K562 (cell line): ENCODE results near the gene DYNC1H1. TPM values are rescaled to one million over a fixed set of nuclear protein-coding genes. Genes with fewer than 3 reads are reported as not detected.
A peak's percentile ranks its signal among the peaks of the same experiment; 100 is the strongest.

ENCODE experiments used
- ATAC-seq: fragments of 200-7000 bp; cut with Tn5 transposase; 3 replicates; pipeline ENCODE4 v1.9.1; 2020; ENCODE audit warnings: moderate library complexity
- BruUV-seq: library from RNA; stranded (reverse); fragments of 400-500 nt; replicated peaks from 2 replicates; lab custom pipeline; 2021; lab: Mats Ljungman, UMichigan
- CTCF ChIA-PET: fragments of 300-600 bp; formaldehyde crosslinking; extraction: SDS; loops from one replicate; lab custom pipeline; 2021; ENCODE audit warnings: low intra/inter-chr PET ratio; lab: Yijun Ruan, JAX
- POLR2A ChIA-PET: fragments of 300-600, 350-650 bp; sonication (Branson Sonifier 250); formaldehyde crosslinking; extraction: SDS; loops from one replicate; lab custom pipeline; 2021; ENCODE audit warnings: antibody characterized with exemption, inconsistent platforms; lab: Yijun Ruan, JAX
- DNase-seq, 4 experiments: peaks; one replicate each; pipeline versions ENCODE4 v3.0.0 to v3.0.0-alpha.2; 2011 to 2018; ENCODE audit warnings: low spot score in 3 of 4, mixed read lengths in 3 of 4; ENCODE audit errors: extremely low read depth in 1 of 4
- FAIRE-seq: peaks from 2 replicates; lab custom pipeline; 2011; peaks lifted over from hg19 to GRCh38; lab: Jason Lieb, UNC
- H2AFZ ChIP-seq: 2 replicates; pipeline ENCODE4 v1.6.0; 2011; ENCODE audit warnings: low read depth, low read length, control low read depth, inconsistent platforms
- H3K27ac ChIP-seq: fragments of 200-600 bp; 3 replicates; pipeline ENCODE4 v1.8.0; 2011; ENCODE audit warnings: low read depth, mild to moderate bottlenecking, control low read depth, inconsistent platforms, low read length, moderate library complexity, mixed read lengths; ENCODE audit errors: extremely low read depth
- H3K27me3 ChIP-seq, 2 experiments: fragments of 300-600 bp in 1 of 2; 2 replicates in 1 of 2; 3 replicates in 1 of 2; pipeline versions ENCODE4 v1.6.0 to v1.8.0; 2011; ENCODE audit warnings: inconsistent platforms in 2 of 2, low read length in 2 of 2, mild to moderate bottlenecking in 1 of 2, mixed read lengths in 1 of 2, moderate library complexity in 1 of 2; ENCODE audit not compliant: control insufficient read depth in 2 of 2, insufficient read depth in 2 of 2
- H3K36me3 ChIP-seq: fragments of 300-600 bp; 3 replicates; pipeline ENCODE4 v1.8.0; 2011; ENCODE audit warnings: mild to moderate bottlenecking, low read length, inconsistent platforms; ENCODE audit not compliant: control insufficient read depth, insufficient read depth
- H3K4me1 ChIP-seq, 2 experiments: fragments of 200-600 bp in 1 of 2; replicated peaks in 1 of 2; 2 replicates in 1 of 2; 3 replicates in 1 of 2; pipeline versions ENCODE4 v1.5.1 to v1.8.0; 2011; ENCODE audit warnings: inconsistent platforms in 2 of 2, low read length in 2 of 2, mild to moderate bottlenecking in 1 of 2, mixed read lengths in 1 of 2, moderate library complexity in 1 of 2; ENCODE audit not compliant: control insufficient read depth in 2 of 2, insufficient read depth in 2 of 2
- H3K4me2 ChIP-seq: 2 replicates; pipeline ENCODE4 v1.6.1; 2011; ENCODE audit warnings: low read length, control low read depth, inconsistent platforms, mixed read lengths; ENCODE audit not compliant: insufficient read depth
- H3K4me3 ChIP-seq: fragments of 200-600 bp; sonication (generic), shearing (Covaris generic); 2 replicates; pipeline ENCODE4 v1.5.1; 2016; ENCODE audit warnings: control low read depth, inconsistent platforms
- H3K79me2 ChIP-seq: fragments of 200-600 bp; 3 replicates; pipeline ENCODE4 v1.8.0; 2011; ENCODE audit warnings: low read length, inconsistent platforms; ENCODE audit not compliant: control insufficient read depth, insufficient read depth
- H3K9ac ChIP-seq, 2 experiments: 2 replicates each; pipeline versions ENCODE4 v1.6.0 to v1.6.1; 2011; ENCODE audit warnings: low read depth in 2 of 2, low read length in 2 of 2, control low read depth in 1 of 2, inconsistent platforms in 1 of 2, mild to moderate bottlenecking in 1 of 2, mixed read lengths in 1 of 2; ENCODE audit not compliant: insufficient read depth in 1 of 2
- H3K9me1 ChIP-seq: one replicate; pipeline ENCODE4 v1.6.0; 2011; ENCODE audit warnings: inconsistent platforms, mild to moderate bottlenecking, low read length, moderate library complexity; ENCODE audit not compliant: control insufficient read depth, insufficient read depth
- H3K9me3 ChIP-seq: replicated peaks from 2 replicates; pipeline ENCODE4 v1.5.1; 2011; ENCODE audit warnings: low read depth, low read length, inconsistent platforms; ENCODE audit not compliant: control insufficient read depth, insufficient read depth
- H4K20me1 ChIP-seq: replicated peaks from 2 replicates; pipeline ENCODE4 v1.6.1; 2011; ENCODE audit warnings: low read length, inconsistent platforms, mixed read lengths; ENCODE audit not compliant: control insufficient read depth, insufficient read depth
- C11orf30 ChIP-seq: fragments of 450-650 bp; IDR thresholded peaks from 2 replicates; pipeline ENCODE4 v1.6.1; 2016; ENCODE audit warnings: low read depth, mild to moderate bottlenecking
- MAFG ChIP-seq: fragments of 450-650 bp; conservative IDR thresholded peaks from 2 replicates; pipeline ENCODE4 v1.6.1; 2016; ENCODE audit warnings: missing genetic modification characterization, missing compliant biosample characterization
- POLR3G ChIP-seq: IDR thresholded peaks from 2 replicates; pipeline ENCODE4 v1.6.1; 2011; ENCODE audit not compliant: insufficient read length, insufficient replicate concordance; ENCODE audit errors: extremely low read depth
- ZNF316 ChIP-seq: fragments of 450-650 bp; IDR thresholded peaks from 2 replicates; pipeline ENCODE4 v1.6.1; 2016
- ZNF586 ChIP-seq: fragments of 450-650 bp; formaldehyde crosslinking; conservative IDR thresholded peaks from 2 replicates; pipeline ENCODE4 v1.4.0; 2020; ENCODE audit warnings: mild to moderate bottlenecking, moderate library complexity
- WGBS: fragments of 100-300 bp; shearing (Covaris generic); methylation state at CpG from one replicate; pipeline ENCODE4 v1.1.6; 2016; ENCODE audit warnings: low coverage, mixed read lengths; ENCODE audit not compliant: insufficient coverage; ENCODE audit errors: missing lambda C conversion rate; 5-methylcytosine and 5-hydroxymethylcytosine counted together
- in situ Hi-C: fragments of 300-500 bp; cut with MboI; formaldehyde crosslinking; loops from 4 replicates; pipeline ENCODE4 v1.15.0; 2018; ENCODE audit warnings: inconsistent platforms, mixed read lengths
- intact Hi-C: fragments of 100-400 bp; cut with micrococcal nuclease; formaldehyde crosslinking; loops from 2 replicates; pipeline ENCODE4 v1.14.2; 2022
- polyA plus RNA-seq, 8 experiments: library from polyadenylated mRNA; depleted of rRNA in 4 of 8; stranded (reverse) in 5 of 8; unstranded in 3 of 8; fragments of >200 nt; fragmentation: Nextera tagmentation in 2 of 8; fragmentation: Illumina TruSeq in 1 of 8; extraction: Ambion mirVana in 2 of 8; extraction: Trizol in 1 of 8; gene quantifications; 2 replicates each; pipeline versions ENCODE4 v1.2.1 to v1.2.3, GENCODE V29; 2011 to 2014; ENCODE audit warnings: inconsistent platforms in 1 of 8, missing spikeins in 1 of 8
- total RNA-seq, 7 experiments: library from RNA; depleted of rRNA in 6 of 7; stranded (reverse); fragments of >200 nt in 6 of 7; fragmentation: Illumina TruSeq in 2 of 7; extraction: Trizol in 2 of 7; gene quantifications; 2 replicates each; pipeline versions ENCODE4 v1.2.1 to v1.2.3, GENCODE V29; 2011 to 2021; ENCODE audit warnings: low replicate concordance in 1 of 7
- TF ChIP-seq, protein P1 (sequence below), 3 experiments: fragments of 200-800 bp in 1 of 3; fragments of 250-450 bp in 1 of 3; fragments of 450-650 bp in 1 of 3; sonication (Bioruptor Pico) in 1 of 3; sonication (Bioruptor generic) in 1 of 3; formaldehyde crosslinking in 1 of 3; IDR thresholded peaks; 2 replicates each; pipeline versions ENCODE4 v1.6.1 to v1.8.0; 2016 to 2022; ENCODE audit warnings: mild to moderate bottlenecking in 2 of 3, missing genetic modification characterization in 2 of 3, missing compliant biosample characterization in 1 of 3, moderate library complexity in 1 of 3
- TF ChIP-seq, protein P2 (sequence below): IDR thresholded peaks from 3 replicates; pipeline ENCODE4 v1.6.1; 2011; ENCODE audit warnings: borderline replicate concordance, mild to moderate bottlenecking, moderate library complexity; ENCODE audit not compliant: insufficient read length; ENCODE audit errors: extremely low read depth

Gene DYNC1H1
- total and polyA plus RNA-seq, 9 of the 15 experiments (the other 6 are each of a cell fraction or from before 2014, with no cell fraction given) = 31.9 to 335 (median 115) TPM

DNA sequence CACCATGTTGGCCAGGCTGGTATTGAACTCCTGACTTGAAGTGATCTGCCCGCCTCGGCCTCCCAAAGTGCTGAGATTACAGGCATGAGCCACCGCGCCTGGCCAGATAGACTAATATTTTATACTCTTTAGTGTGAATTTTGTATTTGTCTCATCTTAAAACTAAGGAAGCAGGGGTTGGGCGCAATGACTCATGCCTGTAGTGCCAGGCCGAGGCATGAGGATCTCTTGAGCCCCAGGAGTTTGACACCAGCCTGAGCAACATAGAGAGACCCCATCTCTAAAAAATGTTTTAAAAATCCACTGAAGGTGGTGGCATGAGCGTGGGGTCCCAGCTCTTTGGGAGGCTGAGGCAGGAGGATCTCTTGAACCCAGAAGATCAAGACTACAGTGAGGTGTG, 9.0 kb downstream of the DYNC1H1 start (continued):
- TF ChIP-seq POLR3G (no peak), ZNF586 (CRISPR knock-in tag) (no peak)

DNA sequence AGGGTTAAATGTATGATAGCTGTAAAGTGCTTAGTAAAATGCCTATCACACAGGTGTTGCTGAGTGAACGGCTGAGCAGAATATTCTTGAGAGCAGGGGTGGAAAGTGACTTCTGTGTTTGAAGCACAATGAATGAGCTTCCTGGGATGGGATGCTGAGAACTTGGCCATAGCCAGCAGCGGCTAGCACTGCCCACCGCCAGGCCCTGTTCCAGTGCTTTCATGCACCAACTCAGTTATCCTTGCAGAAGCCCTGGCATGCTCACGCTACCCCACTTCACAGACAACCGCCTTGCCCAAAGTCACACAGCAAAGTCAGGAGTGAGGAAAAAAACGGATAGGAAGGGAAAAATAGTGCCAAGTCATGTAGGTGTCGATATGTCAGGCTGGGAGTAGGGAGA, 10.9 kb downstream of the DYNC1H1 start:
- no peak for ATAC-seq
- BruUV-seq = no TSS peak
- Histone ChIP-seq H3K9ac (no peak overlapping the region), H2AFZ (no peak overlapping the region), H3K27me3 (no peaks in the 10 kb centered on the region), H3K79me2 (peaks cover 58% of the 10 kb centered on the region), H3K9me3 (no peaks in the 10 kb centered on the region), H3K36me3 (peaks cover 68% of the 10 kb centered on the region), H4K20me1 (peaks cover 7% of the 10 kb centered on the region; the same call in 1 of the 2 replicates), H3K4me1 (peaks cover 0 to 10% of the 10 kb centered on the region in 2 experiments; a peak in 3 of 5 replicates), H3K9me1 (no peaks in the 10 kb centered on the region), H3K4me3 (no peak overlapping the region), H3K27ac (no peak overlapping the region), H3K4me2 (no peak overlapping the region)
- TF ChIP-seq C11orf30 = peak; percentile 8; the same call in 1 of the 2 replicates
- TF ChIP-seq, protein P1, sequence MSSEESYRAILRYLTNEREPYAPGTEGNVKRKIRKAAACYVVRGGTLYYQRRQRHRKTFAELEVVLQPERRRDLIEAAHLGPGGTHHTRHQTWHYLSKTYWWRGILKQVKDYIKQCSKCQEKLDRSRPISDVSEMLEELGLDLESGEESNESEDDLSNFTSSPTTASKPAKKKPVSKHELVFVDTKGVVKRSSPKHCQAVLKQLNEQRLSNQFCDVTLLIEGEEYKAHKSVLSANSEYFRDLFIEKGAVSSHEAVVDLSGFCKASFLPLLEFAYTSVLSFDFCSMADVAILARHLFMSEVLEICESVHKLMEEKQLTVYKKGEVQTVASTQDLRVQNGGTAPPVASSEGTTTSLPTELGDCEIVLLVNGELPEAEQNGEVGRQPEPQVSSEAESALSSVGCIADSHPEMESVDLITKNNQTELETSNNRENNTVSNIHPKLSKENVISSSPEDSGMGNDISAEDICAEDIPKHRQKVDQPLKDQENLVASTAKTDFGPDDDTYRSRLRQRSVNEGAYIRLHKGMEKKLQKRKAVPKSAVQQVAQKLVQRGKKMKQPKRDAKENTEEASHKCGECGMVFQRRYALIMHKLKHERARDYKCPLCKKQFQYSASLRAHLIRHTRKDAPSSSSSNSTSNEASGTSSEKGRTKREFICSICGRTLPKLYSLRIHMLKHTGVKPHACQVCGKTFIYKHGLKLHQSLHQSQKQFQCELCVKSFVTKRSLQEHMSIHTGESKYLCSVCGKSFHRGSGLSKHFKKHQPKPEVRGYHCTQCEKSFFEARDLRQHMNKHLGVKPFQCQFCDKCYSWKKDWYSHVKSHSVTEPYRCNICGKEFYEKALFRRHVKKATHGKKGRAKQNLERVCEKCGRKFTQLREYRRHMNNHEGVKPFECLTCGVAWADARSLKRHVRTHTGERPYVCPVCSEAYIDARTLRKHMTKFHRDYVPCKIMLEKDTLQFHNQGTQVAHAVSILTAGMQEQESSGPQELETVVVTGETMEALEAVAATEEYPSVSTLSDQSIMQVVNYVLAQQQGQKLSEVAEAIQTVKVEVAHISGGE (CRISPR knock-in tag; IDR thresholded peaks at IDR 0.05) = no peak
- TF ChIP-seq ZNF316 = 0 out of 2 replicates have a peak, but pooled peaks have one; percentile 9
- TF ChIP-seq, protein P2, sequence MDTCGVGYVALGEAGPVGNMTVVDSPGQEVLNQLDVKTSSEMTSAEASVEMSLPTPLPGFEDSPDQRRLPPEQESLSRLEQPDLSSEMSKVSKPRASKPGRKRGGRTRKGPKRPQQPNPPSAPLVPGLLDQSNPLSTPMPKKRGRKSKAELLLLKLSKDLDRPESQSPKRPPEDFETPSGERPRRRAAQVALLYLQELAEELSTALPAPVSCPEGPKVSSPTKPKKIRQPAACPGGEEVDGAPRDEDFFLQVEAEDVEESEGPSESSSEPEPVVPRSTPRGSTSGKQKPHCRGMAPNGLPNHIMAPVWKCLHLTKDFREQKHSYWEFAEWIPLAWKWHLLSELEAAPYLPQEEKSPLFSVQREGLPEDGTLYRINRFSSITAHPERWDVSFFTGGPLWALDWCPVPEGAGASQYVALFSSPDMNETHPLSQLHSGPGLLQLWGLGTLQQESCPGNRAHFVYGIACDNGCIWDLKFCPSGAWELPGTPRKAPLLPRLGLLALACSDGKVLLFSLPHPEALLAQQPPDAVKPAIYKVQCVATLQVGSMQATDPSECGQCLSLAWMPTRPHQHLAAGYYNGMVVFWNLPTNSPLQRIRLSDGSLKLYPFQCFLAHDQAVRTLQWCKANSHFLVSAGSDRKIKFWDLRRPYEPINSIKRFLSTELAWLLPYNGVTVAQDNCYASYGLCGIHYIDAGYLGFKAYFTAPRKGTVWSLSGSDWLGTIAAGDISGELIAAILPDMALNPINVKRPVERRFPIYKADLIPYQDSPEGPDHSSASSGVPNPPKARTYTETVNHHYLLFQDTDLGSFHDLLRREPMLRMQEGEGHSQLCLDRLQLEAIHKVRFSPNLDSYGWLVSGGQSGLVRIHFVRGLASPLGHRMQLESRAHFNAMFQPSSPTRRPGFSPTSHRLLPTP = no peak
- 0 out of 2 replicates have a peak, but pooled peaks have one; percentile 10 for TF ChIP-seq MAFG (tag)
- no peak for FAIRE-seq
- WGBS = 85% methylated on average over 6 of the region's 7 CpGs
- in situ Hi-C loops (no loop called here), intact Hi-C loops (no loop called here)
- ChIA-PET POLR2A (interaction anchor here (0.6 kb wide), 2 partner anchors 11 to 116 kb away, joined by 3 to 4 read pairs; no protein-coding TSS in a partner anchor), CTCF (no interaction called here)
- DNase-seq = no peak
